GM19035 (cell line): ENCODE results near the gene LEFTY2.
"Not testable (repeated sequence)": the region's sequence is repeated elsewhere in the genome, so short reads cannot be mapped to it uniquely, and the experiment has no call there.

Experiments used
- ATAC-seq: cut with Tn5 transposase; IDR thresholded peaks from one replicate; pipeline ENCODE4 v1.9.1; 2021; ENCODE audit not compliant: unreplicated experiment

LEFTY2 gene

DNA sequence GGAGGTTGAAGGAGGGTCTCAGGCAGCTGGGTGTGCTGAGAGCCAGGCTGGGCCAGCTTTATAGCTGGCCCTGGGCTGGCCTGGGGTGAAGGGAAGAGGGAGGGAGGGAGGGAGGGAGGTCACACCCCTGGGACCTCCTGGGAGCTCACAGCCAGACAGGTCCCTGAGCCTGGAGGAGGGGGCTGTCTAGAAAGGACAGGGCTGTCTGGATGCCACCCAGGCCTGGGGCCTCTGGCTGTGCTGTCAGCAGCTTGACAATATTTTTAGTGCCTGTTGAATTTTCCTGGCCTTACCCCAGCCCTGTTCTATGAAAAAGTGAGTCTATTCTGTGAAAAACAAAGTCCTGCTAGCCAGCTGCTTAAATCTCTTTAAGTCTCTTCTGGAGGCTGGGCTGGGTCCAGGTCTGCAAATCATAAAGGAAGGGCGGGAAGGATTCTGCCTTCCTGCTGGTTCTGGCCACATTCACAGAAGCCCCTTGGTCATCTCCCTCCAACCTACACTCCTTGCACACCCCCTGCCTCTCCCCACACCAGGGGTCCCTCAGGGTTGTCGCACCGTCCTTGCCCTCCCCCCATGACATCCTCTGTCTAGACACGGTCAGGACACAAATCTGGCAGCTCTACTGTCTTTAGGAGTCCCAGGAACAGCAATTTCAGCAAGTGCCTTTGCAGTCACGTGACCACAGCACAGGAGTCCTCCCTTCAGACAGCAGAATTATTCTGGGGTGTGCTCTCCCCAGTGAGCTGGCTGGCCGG is at the start of gene LEFTY2:
Gene LEFTY2, minus strand, starts transcription at position 34 of the 755 bp plus-strand sequence. CDS start 80 bp downstream, outside the sequence.
- no peak for ATAC-seq

- no peak for ATAC-seq
Measured at GRCh38 chr1:225987491-225988316, 46.7 kb upstream of the LEFTY2 start.

GRCh38 chr1:225981714-225982113 is 40.7 kb upstream of the LEFTY2 start:
- ATAC-seq: no peak

DNA sequence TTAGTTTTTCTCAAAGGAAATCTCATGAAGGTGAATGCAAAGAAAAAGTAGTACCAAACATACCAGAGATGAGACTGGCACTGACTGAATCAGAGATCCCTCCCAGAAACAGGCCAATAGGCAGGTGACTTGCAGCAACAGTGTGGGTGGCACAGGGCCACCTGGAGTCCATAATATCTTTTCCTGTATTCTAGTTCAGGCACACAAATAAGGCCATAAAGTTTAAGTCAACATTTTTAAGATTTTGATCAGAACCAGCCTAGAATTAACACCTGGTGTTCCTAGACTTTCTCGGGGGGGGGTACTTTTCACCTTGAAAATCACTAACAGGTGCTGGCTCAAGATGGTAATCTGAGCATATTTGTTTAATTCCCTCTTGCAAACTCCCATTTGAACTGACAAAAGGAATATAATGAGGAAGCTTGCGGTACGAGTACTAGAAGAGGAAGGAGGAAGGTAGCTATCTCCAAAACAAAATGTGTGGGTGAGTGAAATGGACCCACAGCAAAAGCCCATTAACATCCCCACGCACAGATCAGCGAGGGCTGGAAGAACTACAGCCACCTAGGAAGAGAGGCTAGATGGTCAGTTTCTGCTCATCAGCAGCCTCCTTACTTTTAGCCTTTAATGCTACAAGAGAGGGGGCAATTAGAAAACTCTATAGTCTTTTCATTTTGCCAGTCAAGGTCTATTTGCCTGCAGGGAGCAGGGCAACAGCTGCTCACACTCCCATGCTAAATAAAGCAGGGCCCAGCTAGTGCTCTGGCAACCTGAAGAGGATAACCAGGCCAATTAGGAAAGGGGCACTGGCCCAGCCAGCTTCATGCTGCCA is 39.2 kb upstream of the LEFTY2 start:
- ATAC-seq: no peak

DNA sequence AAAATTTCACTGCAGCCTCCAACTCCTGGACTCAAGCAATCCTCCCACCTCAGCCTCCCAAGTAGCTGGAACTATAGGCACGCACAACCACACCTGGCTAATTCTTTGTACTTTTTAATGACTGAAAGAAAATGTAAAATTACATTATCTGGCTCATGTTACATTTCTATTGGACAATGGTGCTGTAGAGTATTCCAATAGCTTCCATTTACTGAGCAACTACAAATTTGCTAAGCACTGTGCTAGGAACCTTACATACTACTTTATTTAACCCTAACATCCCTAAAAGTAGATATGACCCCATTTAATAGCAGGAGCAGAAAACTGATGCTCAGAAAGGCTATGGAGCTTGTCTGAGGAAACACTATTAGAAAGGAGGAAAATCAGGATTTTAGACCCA is 38.4 kb upstream of the LEFTY2 start:
- ATAC-seq: no peak

- peak; percentile 68 for ATAC-seq
Measured at GRCh38 chr1:225977937-225978748, 37.1 kb upstream of the LEFTY2 start.

GRCh38 chr1:225975146-225975545 is 34.1 kb upstream of the LEFTY2 start:
- not testable (repeated sequence) for ATAC-seq

GRCh38 chr1:225974454-225974853 is 33.4 kb upstream of the LEFTY2 start:
- no peak for ATAC-seq

DNA sequence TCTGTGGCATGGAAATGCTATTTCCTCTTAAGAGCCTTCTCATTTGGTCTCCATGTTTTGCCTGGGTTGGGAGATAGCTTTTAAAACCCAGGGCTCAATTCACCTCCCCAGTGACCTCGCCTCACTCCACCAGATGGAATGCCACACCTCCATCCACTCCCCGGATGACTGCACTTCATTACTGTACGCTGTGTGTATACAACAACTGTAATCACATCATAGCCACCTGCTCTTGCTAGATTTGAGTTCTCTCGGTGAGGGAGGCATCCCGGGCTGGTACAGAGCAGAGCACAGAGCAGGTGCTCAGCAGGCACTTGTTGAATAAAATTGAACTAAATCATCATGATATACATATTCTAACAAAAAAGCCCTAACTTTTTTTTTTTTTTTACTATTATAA is 32.1 kb upstream of the LEFTY2 start:
- ATAC-seq: no peak

DNA sequence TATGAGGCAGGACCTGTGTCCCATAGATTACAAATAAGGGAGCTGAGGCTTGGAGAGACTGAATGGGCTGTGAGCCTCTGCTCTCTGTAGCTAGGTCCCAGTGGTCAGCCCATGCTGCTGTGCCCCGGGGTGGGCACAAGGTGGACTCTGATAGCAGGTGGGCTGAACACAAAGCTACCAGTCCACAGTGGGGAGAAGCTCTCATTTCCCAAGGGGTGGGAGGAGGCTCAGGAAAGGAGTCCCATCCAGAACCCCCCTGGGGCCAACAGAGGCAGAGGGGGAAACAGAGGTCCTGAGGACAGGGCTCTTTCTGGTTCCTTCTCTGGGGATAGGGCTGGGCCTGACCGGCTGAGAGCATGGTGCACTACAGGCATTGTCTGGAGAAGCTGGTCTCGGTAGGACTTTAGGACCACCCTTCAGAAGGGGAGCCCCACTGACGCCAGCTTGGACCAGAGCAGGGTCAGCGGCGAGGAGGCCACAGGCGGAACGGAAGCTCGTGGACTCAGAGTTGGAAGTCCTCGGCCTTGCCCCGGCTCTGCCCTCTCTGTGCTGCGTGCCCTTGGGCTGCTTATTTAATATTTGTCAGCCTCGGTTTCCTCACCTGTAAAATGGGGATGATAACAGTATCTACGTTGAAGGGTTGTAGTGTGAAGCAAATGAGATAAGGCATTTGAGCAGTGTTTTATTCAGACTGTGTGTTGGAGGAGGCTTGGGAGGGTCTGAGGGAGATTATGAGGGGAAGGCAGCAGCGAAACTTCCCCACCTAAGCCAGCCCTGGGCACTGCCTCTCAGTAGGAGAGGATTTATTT is 31.5 kb upstream of the LEFTY2 start:
- no peak for ATAC-seq

- not testable (repeated sequence) for ATAC-seq
Measured at GRCh38 chr1:225970592-225971157, 29.7 kb upstream of the LEFTY2 start.

- ATAC-seq: not testable (repeated sequence)
Measured at GRCh38 chr1:225969751-225970150, 28.7 kb upstream of the LEFTY2 start.

- ATAC-seq: no peak
Measured at GRCh38 chr1:225965231-225965630, 24.2 kb upstream of the LEFTY2 start.

- no peak for ATAC-seq
Measured at GRCh38 chr1:225963735-225964530, 22.9 kb upstream of the LEFTY2 start.

- ATAC-seq: peak; percentile 70
Measured at GRCh38 chr1:225962440-225962975, 21.5 kb upstream of the LEFTY2 start.

DNA sequence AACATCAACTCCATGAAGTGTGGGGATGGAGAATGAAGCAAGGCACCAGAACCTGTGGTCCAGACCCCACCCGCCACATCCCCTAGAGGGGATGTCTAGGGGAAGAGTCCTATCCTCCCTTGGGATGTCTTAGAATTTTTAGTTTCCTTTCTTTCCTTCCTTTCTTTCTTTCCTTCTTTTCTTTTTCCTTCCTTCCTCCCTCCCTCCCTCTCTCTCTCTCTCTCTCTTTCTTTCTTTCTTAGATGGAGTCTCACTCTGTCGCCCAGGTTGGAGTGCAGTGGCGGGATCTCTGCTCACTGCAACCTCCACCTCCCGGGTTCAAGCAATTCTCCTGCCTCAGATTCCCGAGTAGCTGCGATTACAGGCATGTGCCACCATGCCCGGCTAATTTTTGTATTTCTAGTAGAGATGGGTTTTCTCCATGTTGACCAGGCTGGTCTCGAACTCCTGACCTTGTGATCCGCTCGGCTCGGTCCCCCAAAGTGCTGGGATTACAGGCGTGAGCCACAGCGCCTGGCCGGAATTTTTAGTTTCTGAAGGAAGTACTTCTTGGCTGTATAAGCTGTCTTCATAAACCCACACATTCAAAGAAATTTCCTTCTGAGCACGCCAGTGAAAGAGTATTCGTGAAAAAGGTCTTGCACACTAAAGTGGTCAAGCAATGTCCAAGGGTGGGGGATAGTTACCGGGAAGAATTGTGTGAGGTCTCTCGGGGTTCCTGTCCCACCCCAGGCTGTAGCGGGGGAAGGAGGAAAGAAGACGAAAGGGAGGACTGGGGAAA is 20.8 kb upstream of the LEFTY2 start:
- no peak for ATAC-seq

GRCh38 chr1:225958041-225958440 is 17.0 kb upstream of the LEFTY2 start:
- ATAC-seq: no peak
